ENCODE data around the gene TACC2. TPM values are rescaled to one million over a fixed set of nuclear protein-coding genes. Genes with fewer than 3 reads are reported as not detected.
A peak's percentile ranks its signal among the peaks of the same experiment; 100 is the strongest.

The TACC2 gene
- total and polyA plus RNA-seq, 12 donors, result 68.1 to 451 (median 364) TPM

GRCh38 chr10:122124342-122124741 is 135.4 kb downstream of the TACC2 start:
- 53 to 66% methylated on average over 9 of the region's 9 CpGs for WGBS, 2 donors
- no peak for DNase-seq
- H3K27ac ChIP-seq, result peak overlapping the region in 3 of 10 donors; percentile 19 to 26 (median 26)
- H3K27me3 ChIP-seq, result no peaks in the 10 kb centered on the region
- TF ChIP-seq CTCF (IDR thresholded peaks at IDR 0.05), result no peak
- H3K36me3 ChIP-seq, result peaks cover 0 to 19% (median 0%) of the 10 kb centered on the region in 9 donors
- H3K9me3 ChIP-seq, result no peaks in the 10 kb centered on the region
- H3K4me3 ChIP-seq, result no peak overlapping the region
- ATAC-seq, result no peak
- intact Hi-C loops (cut with DNase I), result no loop called here
- H3K4me1 ChIP-seq, result peaks cover 21 to 83% (median 49%) of the 10 kb centered on the region in 9 donors

DNA sequence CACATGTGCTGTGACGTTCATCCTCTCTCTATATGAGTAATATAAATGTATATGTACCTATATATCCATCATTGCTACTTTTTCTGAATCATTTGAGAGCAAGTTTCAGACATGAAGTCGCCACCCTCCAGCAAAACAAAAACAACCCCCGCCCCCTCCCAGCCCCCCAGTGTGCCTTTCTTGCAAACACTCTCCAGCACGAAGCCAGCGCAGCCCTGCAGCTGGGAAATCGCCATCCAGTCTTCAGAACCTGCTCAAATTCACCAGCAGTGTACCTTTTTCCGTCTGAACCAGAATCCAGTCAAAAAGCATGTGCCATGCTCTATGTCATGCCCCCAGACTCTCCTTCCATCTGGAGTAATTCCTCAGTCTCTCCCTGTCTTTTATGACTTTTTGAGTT is 135.8 kb downstream of the TACC2 start:
- peaks cover 23 to 83% (median 52%) of the 10 kb centered on the region in 9 donors for H3K4me1 ChIP-seq
- ATAC-seq, result no peak
- DNase-seq, result no peak
- TF ChIP-seq CTCF (IDR thresholded peaks at IDR 0.05), result no peak
- H3K27me3 ChIP-seq, result no peaks in the 10 kb centered on the region
- intact Hi-C loops (cut with DNase I), result no loop called here
- H3K27ac ChIP-seq, result peak overlapping the region in 1 of 10 donors; percentile 26
- H3K4me3 ChIP-seq, result no peak overlapping the region
- WGBS, 2 donors, result 73 to 74% methylated on average over 7 of the region's 7 CpGs
- H3K36me3 ChIP-seq, result peaks cover 0 to 15% (median 0%) of the 10 kb centered on the region in 9 donors
- no peaks in the 10 kb centered on the region for H3K9me3 ChIP-seq

GRCh38 chr10:122126763-122127659 is 138.0 kb downstream of the TACC2 start:
- Histone ChIP-seq H3K27ac (peak overlapping the region; percentile 38 to 94 (median 84)), H3K9me3 (no peaks in the 10 kb centered on the region), H3K27me3 (no peaks in the 10 kb centered on the region), H3K4me1 (peaks cover 29 to 83% (median 58%) of the 10 kb centered on the region in 9 donors), H3K36me3 (peaks cover 0 to under 1% (median 0%) of the 10 kb centered on the region in 9 donors), H3K4me3 (peak overlapping the region in 4 of 10 donors; percentile 21 to 41 (median 38))
- ATAC-seq (peak; percentile 63 to 90 (median 86)), DNase-seq (peak in 1 of 2 donors; percentile 58)
- intact Hi-C loops (cut with DNase I), result no loop called here
- 41 to 46% methylated on average over 6 of the region's 6 CpGs for WGBS, 2 donors
- no peak for TF ChIP-seq CTCF (IDR thresholded peaks at IDR 0.05)

- DNase-seq, result peak in 1 of 2 donors; percentile 42
Measured at GRCh38 chr10:122127943-122128342, 139.0 kb downstream of the TACC2 start.

More at GRCh38 chr10:122127943-122128342, 139.0 kb downstream of the TACC2 start:
- no peak for TF ChIP-seq CTCF (IDR thresholded peaks at IDR 0.05)
- ATAC-seq, result peak; percentile 51 to 77 (median 71)
- peak overlapping the region; percentile 38 to 94 (median 84) for H3K27ac ChIP-seq
- H3K9me3 ChIP-seq, result no peaks in the 10 kb centered on the region
- peak overlapping the region in 8 of 10 donors; percentile 10 to 41 (median 22) for H3K4me3 ChIP-seq
- intact Hi-C loops (cut with DNase I), result no loop called here
- 38% methylated on average over 8 of the region's 8 CpGs for WGBS, 2 donors
- peaks cover 0 to 9% (median 0%) of the 10 kb centered on the region in 9 donors for H3K36me3 ChIP-seq
- H3K4me1 ChIP-seq, result peaks cover 30 to 82% (median 60%) of the 10 kb centered on the region in 9 donors
- no peaks in the 10 kb centered on the region for H3K27me3 ChIP-seq
